ENCODE results near the gene GTF2F2.

DNA sequence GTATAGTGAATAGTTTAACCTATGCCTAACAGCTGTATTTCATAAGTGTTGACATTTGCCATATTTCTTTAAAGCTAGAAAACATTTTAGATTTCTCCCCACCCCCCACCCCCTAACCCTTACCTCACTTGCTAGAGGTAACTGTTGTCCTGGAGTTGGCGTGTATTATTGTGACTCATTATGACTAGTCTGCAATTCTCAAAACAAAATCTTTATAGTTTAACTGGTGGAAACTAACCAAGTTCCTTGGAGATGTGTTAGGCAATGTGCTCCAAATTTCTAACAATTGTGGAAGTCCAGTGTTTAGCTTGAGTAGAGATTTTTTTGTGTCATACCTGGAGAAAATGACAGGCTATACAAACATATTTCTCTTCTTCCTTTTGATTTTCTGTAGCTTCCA, 42.5 kb downstream of the GTF2F2 start:
- TF ChIP-seq SP1 (IDR thresholded peaks at IDR 0.05) (no peak), NFRKB (IDR thresholded peaks at IDR 0.05) (no peak), TARDBP (IDR thresholded peaks at IDR 0.05) (no peak), SUZ12 (IDR thresholded peaks at IDR 0.05) (no peak), CTBP1 (IDR thresholded peaks at IDR 0.05; ENCODE audit: borderline replicate concordance) (no peak), BHLHE40 (IDR thresholded peaks at IDR 0.05; ENCODE audit: borderline replicate concordance) (no peak), FOXM1 (IDR thresholded peaks at IDR 0.05; ENCODE audit: borderline replicate concordance) (no peak)
- TF ChIP-seq, protein P1, sequence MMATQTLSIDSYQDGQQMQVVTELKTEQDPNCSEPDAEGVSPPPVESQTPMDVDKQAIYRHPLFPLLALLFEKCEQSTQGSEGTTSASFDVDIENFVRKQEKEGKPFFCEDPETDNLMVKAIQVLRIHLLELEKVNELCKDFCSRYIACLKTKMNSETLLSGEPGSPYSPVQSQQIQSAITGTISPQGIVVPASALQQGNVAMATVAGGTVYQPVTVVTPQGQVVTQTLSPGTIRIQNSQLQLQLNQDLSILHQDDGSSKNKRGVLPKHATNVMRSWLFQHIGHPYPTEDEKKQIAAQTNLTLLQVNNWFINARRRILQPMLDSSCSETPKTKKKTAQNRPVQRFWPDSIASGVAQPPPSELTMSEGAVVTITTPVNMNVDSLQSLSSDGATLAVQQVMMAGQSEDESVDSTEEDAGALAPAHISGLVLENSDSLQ (IDR thresholded peaks at IDR 0.05), result no peak

Measured in HEK293T (cell line).